NOMO-1 treated with dmso at 0.1 percent for 144 hours (cell line): Measurements from ENCODE around the gene RALB.

Experiments
- DNase-seq: peaks from one replicate; lab custom pipeline; 2025; ENCODE audit not compliant: unreplicated experiment; lab: John Stamatoyannopoulos, UW

Gene RALB

GRCh38 chr2:120261387-120262006 is 8.8 kb downstream of the RALB start:
- DNase-seq: no peak

DNA sequence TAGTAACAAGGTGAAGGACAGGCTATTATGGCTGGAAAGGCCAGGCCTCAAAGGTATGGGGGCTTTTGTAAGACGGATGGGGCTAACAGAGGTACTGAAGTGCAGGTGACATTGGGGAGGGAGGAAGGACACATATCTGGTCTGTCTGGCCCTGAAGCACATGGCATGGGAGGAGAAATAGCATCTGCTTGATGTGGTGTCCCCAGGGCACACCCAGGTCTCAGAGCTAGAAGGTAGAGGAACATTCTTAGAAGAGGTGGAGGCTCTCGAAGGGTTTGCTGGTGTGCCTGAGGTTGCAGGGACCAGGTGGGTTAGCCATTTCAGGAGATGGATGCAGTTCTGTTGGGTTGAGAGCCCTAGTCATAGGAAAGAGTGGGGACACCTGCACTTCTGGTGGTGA is 9.5 kb downstream of the RALB start:
- DNase-seq: no peak

GRCh38 chr2:120262761-120263428 is 10.2 kb downstream of the RALB start:
- no peak for DNase-seq

GRCh38 chr2:120265006-120265405 is 12.4 kb downstream of the RALB start:
- DNase-seq: no peak

GRCh38 chr2:120267348-120267747 is 14.7 kb downstream of the RALB start:
- DNase-seq: no peak

DNA sequence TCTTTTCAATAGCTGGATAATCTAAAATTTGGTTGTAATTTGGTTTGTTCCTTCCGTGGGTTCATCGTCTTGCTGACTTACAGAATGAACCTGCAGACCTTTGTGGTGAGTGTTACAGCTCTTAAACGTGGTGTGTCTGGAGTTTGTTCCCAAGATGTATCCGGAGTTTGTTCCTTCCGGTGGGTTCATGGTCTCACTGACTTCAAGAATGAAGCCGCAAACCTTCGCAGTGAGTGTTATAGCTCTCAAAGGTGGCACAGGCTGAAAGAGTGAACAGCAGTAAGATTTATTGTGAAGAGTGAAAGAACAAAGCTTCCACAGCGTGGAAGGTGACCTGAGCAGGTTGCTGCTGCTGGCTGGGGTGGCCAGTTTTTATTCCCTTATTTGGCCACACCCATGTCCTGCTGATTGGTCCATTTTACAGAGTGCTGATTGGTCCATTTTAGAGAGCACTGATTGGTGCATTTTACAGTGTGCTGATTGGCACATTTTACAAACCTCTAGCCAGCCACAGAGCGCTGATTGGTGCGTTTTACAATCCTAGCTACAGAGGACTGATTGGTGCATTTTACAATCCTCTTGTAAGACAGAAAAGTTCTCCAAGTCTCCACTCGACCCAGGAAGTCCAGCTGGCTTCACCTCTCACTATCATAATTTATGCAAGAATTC is 16.6 kb downstream of the RALB start:
- no peak for DNase-seq

DNA sequence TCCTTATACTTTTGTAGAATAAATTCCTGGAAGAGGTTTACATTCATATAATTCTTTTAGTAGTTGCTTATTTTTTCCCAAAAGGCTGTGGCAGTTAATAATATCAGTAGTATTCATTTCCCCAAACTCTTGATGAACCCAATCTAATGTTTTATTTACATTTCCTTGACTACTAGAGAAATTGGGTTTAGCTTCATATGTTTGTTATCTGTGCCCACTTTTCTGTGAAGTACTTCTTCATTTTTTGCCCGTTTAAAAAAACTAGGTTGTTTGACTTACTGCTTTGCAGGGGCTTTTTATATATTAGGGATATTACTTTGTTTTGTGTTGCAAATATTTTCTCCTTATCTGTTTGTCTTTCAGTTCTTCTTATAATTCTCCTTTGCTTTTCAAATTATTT is 17.2 kb downstream of the RALB start:
- no peak for DNase-seq

DNA sequence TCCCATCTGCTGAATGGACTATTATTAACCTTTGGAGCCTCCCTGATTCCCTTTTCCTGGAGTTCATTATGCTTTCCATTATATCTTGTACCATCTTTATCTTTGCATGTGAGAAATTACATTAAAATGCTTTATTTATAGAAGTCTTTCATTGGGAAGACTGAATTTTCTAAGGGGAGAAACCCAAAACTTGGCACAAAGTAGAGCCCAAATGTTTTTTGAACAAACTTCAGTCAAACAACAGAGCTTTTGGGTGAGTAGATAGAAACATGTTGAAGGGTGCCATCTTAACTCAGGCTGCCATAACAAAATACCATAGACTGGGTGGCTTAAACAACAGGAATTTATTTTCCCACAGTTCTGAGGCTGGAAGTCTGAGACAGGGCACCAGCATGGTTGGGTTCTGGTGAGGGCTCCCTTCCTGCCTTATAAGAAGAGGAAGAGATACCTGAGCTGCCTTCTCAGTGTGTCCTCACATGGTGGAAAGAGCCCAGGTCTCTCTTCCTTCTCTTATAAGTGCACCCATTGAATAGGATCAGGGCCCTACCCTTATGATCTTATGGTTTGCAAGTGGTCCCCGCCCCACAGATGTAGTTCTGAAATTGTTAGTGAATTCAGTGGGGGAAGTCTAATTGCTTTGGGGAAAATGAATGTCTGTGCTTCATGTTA is 19.2 kb downstream of the RALB start:
- no peak for DNase-seq

GRCh38 chr2:120272763-120273481 is 20.3 kb downstream of the RALB start:
- no peak for DNase-seq

GRCh38 chr2:120275617-120276400 is 23.2 kb downstream of the RALB start:
- no peak for DNase-seq

- DNase-seq: no peak
These were observed 25.0 kb downstream of the RALB start for GRCh38 chr2:120277505-120278205.

- no peak for DNase-seq
These were observed 26.2 kb downstream of the RALB start for GRCh38 chr2:120278901-120279300.

DNA sequence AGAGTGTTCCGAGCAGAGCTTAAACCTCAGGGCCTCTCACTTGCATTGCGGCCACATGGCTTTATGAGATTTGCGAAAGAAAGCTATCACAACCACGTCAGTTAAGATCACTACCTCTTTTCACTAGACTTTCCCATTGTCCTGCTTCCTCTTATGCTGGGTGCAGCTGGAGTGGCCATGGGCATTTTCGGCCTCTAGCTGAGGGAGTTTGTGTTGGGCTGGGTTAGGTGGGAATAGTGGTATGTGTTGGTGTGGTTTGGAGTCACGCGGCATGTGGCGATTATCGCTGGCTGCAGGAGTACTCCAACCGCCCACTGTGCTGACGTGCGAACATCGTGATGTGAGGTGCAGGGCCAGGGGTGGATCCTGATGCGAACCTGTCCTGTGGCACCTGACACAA is 27.1 kb downstream of the RALB start:
- peak; percentile 13 for DNase-seq

GRCh38 chr2:120283649-120284048 is 31.0 kb downstream of the RALB start:
- DNase-seq: no peak

DNA sequence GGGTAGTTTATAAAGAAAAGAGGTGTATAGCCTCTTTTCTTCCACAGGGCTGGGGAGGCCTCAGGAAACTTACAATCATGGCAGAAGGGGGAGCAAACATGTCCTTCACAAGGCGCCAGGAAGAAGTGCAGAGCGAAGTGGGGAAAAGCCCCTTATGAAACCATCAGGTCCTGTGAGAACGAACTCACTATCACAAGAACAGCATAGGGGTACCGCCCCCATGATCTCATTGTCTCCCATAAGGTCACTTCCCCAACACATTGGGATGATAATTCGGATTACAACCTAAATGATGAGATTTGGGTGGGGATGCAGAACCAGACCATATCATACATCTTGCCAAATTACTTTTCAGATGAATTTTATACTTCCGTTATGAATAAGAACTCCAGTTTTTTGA is 32.4 kb downstream of the RALB start:
- no peak for DNase-seq

- DNase-seq: peak; percentile 31
These were observed 34.7 kb downstream of the RALB start for GRCh38 chr2:120287183-120288015.

DNA sequence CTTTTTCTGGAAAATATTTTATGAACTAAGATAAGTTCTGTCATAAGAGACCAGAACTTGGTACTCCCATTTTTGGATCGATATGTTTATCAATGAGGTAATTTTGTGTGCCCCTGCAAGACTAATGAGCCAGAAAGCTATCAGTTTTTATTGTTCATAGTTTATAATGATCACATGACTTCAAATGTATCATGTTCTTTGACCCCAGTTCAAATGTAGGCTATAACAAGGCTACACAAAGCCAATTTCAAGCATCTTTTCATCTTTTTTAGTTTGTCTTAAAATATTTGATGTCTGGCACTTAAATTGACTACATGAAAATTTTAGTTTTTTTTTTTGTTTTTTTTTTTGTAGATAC is 35.3 kb downstream of the RALB start:
- no peak for DNase-seq

GRCh38 chr2:120289221-120289906 is 36.7 kb downstream of the RALB start:
- DNase-seq: no peak

DNA sequence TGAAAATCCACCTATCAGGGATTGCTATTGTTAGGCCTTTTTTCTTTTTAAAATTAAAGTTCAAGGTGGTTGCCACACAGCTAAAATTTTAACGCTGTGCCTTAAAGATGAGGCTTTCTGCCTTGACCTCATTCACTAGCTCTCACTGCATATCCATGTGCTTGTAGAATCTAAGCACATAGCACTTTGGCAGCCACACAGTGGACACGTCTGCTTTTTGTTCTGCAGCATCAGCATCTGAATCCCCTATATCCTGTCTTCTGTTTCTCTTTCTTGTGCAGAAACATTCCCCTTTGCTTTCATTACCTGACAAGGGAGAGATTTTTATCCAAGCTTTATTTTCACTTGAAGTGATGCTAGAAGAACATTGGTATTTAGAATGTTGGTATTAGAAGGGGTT is 38.1 kb downstream of the RALB start:
- no peak for DNase-seq
